Chondrocyte (in vitro differentiated cells): ENCODE data around the gene NDUFA7. TPM values are rescaled to one million over a fixed set of nuclear protein-coding genes. Genes with fewer than 3 reads are reported as not detected.

Experiments used
- total RNA-seq: library from RNA; stranded (reverse); gene quantifications from 3 replicates; pipeline ENCODE4 v1.2.1, GENCODE V29; 2021

NDUFA7 gene
- total RNA-seq, 1 donor from 2014 or later, result 26.6 TPM

Other genes with a start within 250 kb of the NDUFA7 start
- gene FBN3, start 171.8 kb downstream of the NDUFA7 start, total RNA-seq, result 0.51 to 1.3 TPM (median 0.57 TPM) in 3 replicates
- 16.3 to 26.0 TPM (median 24.7 TPM) in 3 replicates for gene CERS4, start 112.0 kb downstream of the NDUFA7 start, total RNA-seq
- 39.3 to 44.0 TPM (median 41.7 TPM) in 3 replicates for gene CD320, start 13.0 kb downstream of the NDUFA7 start, total RNA-seq
- gene RPS28, start 121 bp upstream of the NDUFA7 start, total RNA-seq, result 1,057 to 1,248 TPM (median 1,100 TPM) in 3 replicates
- gene KANK3, start 21.9 kb upstream of the NDUFA7 start, total RNA-seq, result 0.56 to 1.2 TPM (median 1.2 TPM) in 3 replicates
- gene ANGPTL4, start 42.8 kb upstream of the NDUFA7 start, total RNA-seq, result 56.4 to 143 TPM (median 127 TPM) in 3 replicates
- gene RAB11B, start 69.0 kb upstream of the NDUFA7 start, total RNA-seq, result 96.4 to 106 TPM (median 104 TPM) in 3 replicates
- gene MARCHF2, start 91.9 kb upstream of the NDUFA7 start, total RNA-seq, result 35.0 to 42.5 TPM (median 37.5 TPM) in 3 replicates
- gene HNRNPM, start 123.6 kb upstream of the NDUFA7 start, total RNA-seq, result 111 to 185 TPM (median 116 TPM) in 3 replicates
- 0.20 to 0.46 TPM in 2 of 3 replicates, not detected in the other for gene PRAM1, start 181.3 kb upstream of the NDUFA7 start, total RNA-seq
- 22.0 to 26.8 TPM (median 25.3 TPM) in 3 replicates for gene ZNF414, start 192.8 kb upstream of the NDUFA7 start, total RNA-seq